Effector memory CD8-positive, alpha-beta T cell (primary cell): Measurements from ENCODE around the gene HSPA14.
"Not testable (repeated sequence)": the region's sequence is repeated elsewhere in the genome, so short reads cannot be mapped to it uniquely, and the experiment has no call there.

Experiments
- ATAC-seq: fragments of 150-1000 bp; cut with Tn5 transposase; replicated peaks from 2 replicates; pipeline ENCODE4 v1.10.0; 2021; ENCODE audit warnings: mild to moderate bottlenecking, moderate library complexity
- DNase-seq, 3 experiments: peaks; one replicate each; pipeline ENCODE4 v3.0.0; 2021
- H3K27ac Mint-ChIP-seq, 2 donors: one replicate each; pipeline ENCODE4 v1.8.0; 2022; ENCODE audit warnings: mild to moderate bottlenecking in 2 of 2, mixed read lengths in 2 of 2, moderate library complexity in 2 of 2
- H3K27me3 Mint-ChIP-seq, 2 donors: one replicate each; pipeline ENCODE4 v1.8.0; 2022; ENCODE audit warnings: mixed read lengths in 2 of 2
- H3K36me3 Mint-ChIP-seq: one replicate; pipeline ENCODE4 v1.8.0; 2022; ENCODE audit warnings: mild to moderate bottlenecking, moderate library complexity, mixed read lengths; ENCODE audit not compliant: insufficient read depth
- H3K4me1 Mint-ChIP-seq, 2 donors: one replicate each; pipeline ENCODE4 v1.8.0; 2022; ENCODE audit warnings: low read depth in 2 of 2, mixed read lengths in 2 of 2
- H3K4me3 Mint-ChIP-seq, 2 donors: one replicate each; pipeline ENCODE4 v1.8.0; 2022; ENCODE audit warnings: mild to moderate bottlenecking in 2 of 2, mixed read lengths in 2 of 2, moderate library complexity in 2 of 2
- H3K9me3 Mint-ChIP-seq, 2 donors: one replicate each; pipeline ENCODE4 v1.8.0; 2022; ENCODE audit warnings: mixed read lengths in 2 of 2

HSPA14 gene

GRCh38 chr10:14852236-14852635 is 14.1 kb downstream of the HSPA14 start:
- Mint-ChIP-seq H3K36me3 (peaks cover 47% of the 10 kb centered on the region), H3K4me3 (no peak overlapping the region), H3K4me1 (peaks cover 0 to 3% of the 10 kb centered on the region in 2 donors), H3K27ac (peak overlapping the region in 1 of 2 donors; percentile 13), H3K9me3 (no peaks in the 10 kb centered on the region), H3K27me3 (no peaks in the 10 kb centered on the region)
- no peak for ATAC-seq
- DNase-seq: no peak

- ATAC-seq: no peak
- no peak overlapping the region for H3K4me3 Mint-ChIP-seq
- no peaks in the 10 kb centered on the region for H3K27me3 Mint-ChIP-seq
- DNase-seq: no peak
- peaks cover 54% of the 10 kb centered on the region for H3K36me3 Mint-ChIP-seq
- no peaks in the 10 kb centered on the region for H3K9me3 Mint-ChIP-seq
- no peak overlapping the region for H3K27ac Mint-ChIP-seq
- peaks cover 3 to 9% of the 10 kb centered on the region in 2 donors for H3K4me1 Mint-ChIP-seq
Measured at GRCh38 chr10:14855453-14855852, 17.3 kb downstream of the HSPA14 start.

- H3K36me3 Mint-ChIP-seq: peaks cover 32% of the 10 kb centered on the region
- ATAC-seq: no peak
Measured at GRCh38 chr10:14858338-14858960, 20.3 kb downstream of the HSPA14 start.

GRCh38 chr10:14859043-14859442 is 20.9 kb downstream of the HSPA14 start:
- H3K4me3 Mint-ChIP-seq: no peak overlapping the region
- H3K4me1 Mint-ChIP-seq: peaks cover 4 to 11% of the 10 kb centered on the region in 2 donors
- DNase-seq (no peak), ATAC-seq (no peak)
- peaks cover 32% of the 10 kb centered on the region for H3K36me3 Mint-ChIP-seq
- H3K27me3 Mint-ChIP-seq: no peaks in the 10 kb centered on the region
- peak overlapping the region; percentile 35 to 76 for H3K27ac Mint-ChIP-seq
- no peaks in the 10 kb centered on the region for H3K9me3 Mint-ChIP-seq

More at GRCh38 chr10:14858338-14858960, 20.3 kb downstream of the HSPA14 start:
- H3K27ac Mint-ChIP-seq: peak overlapping the region; percentile 35 to 59
- H3K27me3 Mint-ChIP-seq: no peaks in the 10 kb centered on the region
- no peak for DNase-seq
- peaks cover 4 to 11% of the 10 kb centered on the region in 2 donors for H3K4me1 Mint-ChIP-seq
- no peak overlapping the region for H3K4me3 Mint-ChIP-seq
- H3K9me3 Mint-ChIP-seq: no peaks in the 10 kb centered on the region

GRCh38 chr10:14859775-14860174 is 21.7 kb downstream of the HSPA14 start:
- peak overlapping the region; percentile 76 to 86 for H3K27ac Mint-ChIP-seq
- H3K27me3 Mint-ChIP-seq: no peaks in the 10 kb centered on the region
- no peak overlapping the region for H3K4me3 Mint-ChIP-seq
- DNase-seq: no peak
- no peak for ATAC-seq
- peaks cover 26% of the 10 kb centered on the region for H3K36me3 Mint-ChIP-seq
- peaks cover 4 to 11% of the 10 kb centered on the region in 2 donors for H3K4me1 Mint-ChIP-seq
- no peaks in the 10 kb centered on the region for H3K9me3 Mint-ChIP-seq

- H3K9me3 Mint-ChIP-seq: no peaks in the 10 kb centered on the region
- ATAC-seq (no peak), DNase-seq (no peak)
- peaks cover 19% of the 10 kb centered on the region for H3K36me3 Mint-ChIP-seq
- no peaks in the 10 kb centered on the region for H3K27me3 Mint-ChIP-seq
- peaks cover 4 to 11% of the 10 kb centered on the region in 2 donors for H3K4me1 Mint-ChIP-seq
- no peak overlapping the region for H3K4me3 Mint-ChIP-seq
- peak overlapping the region; percentile 80 to 86 for H3K27ac Mint-ChIP-seq
Measured at GRCh38 chr10:14860791-14861190, 22.7 kb downstream of the HSPA14 start.

- peaks cover 25% of the 10 kb centered on the region for H3K36me3 Mint-ChIP-seq
- not testable (repeated sequence) for DNase-seq, ATAC-seq, H3K9me3 Mint-ChIP-seq, H3K4me3 Mint-ChIP-seq, H3K4me1 Mint-ChIP-seq, H3K27ac Mint-ChIP-seq, H3K27me3 Mint-ChIP-seq
Measured at GRCh38 chr10:14864466-14864865, 26.4 kb downstream of the HSPA14 start.

GRCh38 chr10:14864871-14865270 is 26.8 kb downstream of the HSPA14 start:
- not testable (repeated sequence) for H3K4me1 Mint-ChIP-seq, DNase-seq, H3K27me3 Mint-ChIP-seq, H3K9me3 Mint-ChIP-seq, H3K27ac Mint-ChIP-seq, ATAC-seq, H3K4me3 Mint-ChIP-seq
- peaks cover 30% of the 10 kb centered on the region for H3K36me3 Mint-ChIP-seq

GRCh38 chr10:14873090-14873760 is 35.1 kb downstream of the HSPA14 start:
- Mint-ChIP-seq H3K9me3 (no peaks in the 10 kb centered on the region), H3K4me3 (no peak overlapping the region), H3K36me3 (peaks cover 46% of the 10 kb centered on the region), H3K4me1 (peaks cover 11 to 16% of the 10 kb centered on the region in 2 donors), H3K27ac (no peak overlapping the region), H3K27me3 (no peaks in the 10 kb centered on the region)
- no peak for DNase-seq
- ATAC-seq: no peak

- H3K4me1 Mint-ChIP-seq: peaks cover 15 to 26% of the 10 kb centered on the region in 2 donors
- H3K36me3 Mint-ChIP-seq: peaks cover 28% of the 10 kb centered on the region
- H3K27ac Mint-ChIP-seq: peak overlapping the region in 1 of 2 donors; percentile 32
- H3K4me3 Mint-ChIP-seq: no peak overlapping the region
- ATAC-seq: no peak
- H3K9me3 Mint-ChIP-seq: no peaks in the 10 kb centered on the region
- no peak for DNase-seq
- H3K27me3 Mint-ChIP-seq: no peaks in the 10 kb centered on the region
Measured at GRCh38 chr10:14875941-14876340, 37.8 kb downstream of the HSPA14 start.

GRCh38 chr10:14876764-14877163 is 38.7 kb downstream of the HSPA14 start:
- H3K27ac Mint-ChIP-seq: peak overlapping the region in 1 of 2 donors; percentile 32
- H3K36me3 Mint-ChIP-seq: peaks cover 21% of the 10 kb centered on the region
- no peak for ATAC-seq
- no peaks in the 10 kb centered on the region for H3K27me3 Mint-ChIP-seq
- H3K4me3 Mint-ChIP-seq: peak overlapping the region; percentile 92 to 95
- H3K4me1 Mint-ChIP-seq: peaks cover 15 to 26% of the 10 kb centered on the region in 2 donors
- no peaks in the 10 kb centered on the region for H3K9me3 Mint-ChIP-seq
- no peak for DNase-seq

- peak within 1 kb of the TSS; percentile 92 to 95 for H3K4me3 Mint-ChIP-seq
- peaks cover 17 to 30% of the 10 kb centered on the region in 2 donors for H3K4me1 Mint-ChIP-seq
- H3K27ac Mint-ChIP-seq: peak within 1 kb of the TSS; percentile 80 to 92
- H3K9me3 Mint-ChIP-seq: no peaks in the 10 kb centered on the region
- ATAC-seq (peak; percentile 88), DNase-seq (peak; percentile 84 to 88 (median 86))
- no peaks in the 10 kb centered on the region for H3K27me3 Mint-ChIP-seq
- peaks cover 19% of the 10 kb centered on the region for H3K36me3 Mint-ChIP-seq
Measured at GRCh38 chr10:14878266-14879123, 40.4 kb downstream of the HSPA14 start, which contains the start of gene SUV39H2. Gene SUV39H2, plus strand, starts transcription at chr10:14878866. Its CDS starts 23 bp downstream, at chr10:14878889.
